Ovary (tissue), 3 donors: ENCODE measurements around the gene RBM26.

ENCODE experiments used
- CTCF ChIP-seq, 3 donors: fragments of 450-650 bp in 2 of 3; fragments of 200-600 bp in 1 of 3; IDR thresholded peaks; one replicate each; pipeline versions ENCODE4 v1.5.1 to v1.8.0; 2016 to 2022; ENCODE audit warnings: antibody characterized with exemption in 3 of 3, mild to moderate bottlenecking in 1 of 3
- EP300 ChIP-seq: sonication (generic); formaldehyde crosslinking; IDR thresholded peaks from one replicate; pipeline ENCODE4 v1.6.1; 2017; ENCODE audit warnings: antibody characterized with exemption
- POLR2A ChIP-seq: fragments of 450-650 bp; IDR thresholded peaks from one replicate; pipeline ENCODE4 v1.6.1; 2017; ENCODE audit warnings: antibody characterized with exemption, mild to moderate bottlenecking, moderate library complexity
- donor health status: DM: no; HTN: no; CAD: no.

- no peak for TF ChIP-seq CTCF (IDR thresholded peaks at IDR 0.05)
- TF ChIP-seq POLR2A: no peak
- TF ChIP-seq EP300: no peak
Observed at GRCh38 chr13:79352107-79352506, 53.9 kb downstream of the RBM26 start.
